SU-DHL-6 (cell line): ENCODE results near the gene VAC14.

Experiments
- EZH2phosphoT487 ChIP-seq: fragments of 200-600 bp; sonication (generic), shearing (Covaris generic); conservative IDR thresholded peaks from 2 replicates; pipeline ENCODE4 v1.6.1; 2018; ENCODE audit warnings: mild to moderate bottlenecking, antibody characterized with exemption, low read length, moderate library complexity, mixed read lengths
- TF ChIP-seq, protein P1 (sequence below): fragments of 200-600 bp; sonication (generic); IDR thresholded peaks from one replicate; pipeline ENCODE4 v1.5.1; 2017; ENCODE audit warnings: antibody characterized with exemption, mild to moderate bottlenecking, low read length, moderate library complexity; ENCODE audit not compliant: insufficient read depth, poor library complexity, severe bottlenecking

DNA sequence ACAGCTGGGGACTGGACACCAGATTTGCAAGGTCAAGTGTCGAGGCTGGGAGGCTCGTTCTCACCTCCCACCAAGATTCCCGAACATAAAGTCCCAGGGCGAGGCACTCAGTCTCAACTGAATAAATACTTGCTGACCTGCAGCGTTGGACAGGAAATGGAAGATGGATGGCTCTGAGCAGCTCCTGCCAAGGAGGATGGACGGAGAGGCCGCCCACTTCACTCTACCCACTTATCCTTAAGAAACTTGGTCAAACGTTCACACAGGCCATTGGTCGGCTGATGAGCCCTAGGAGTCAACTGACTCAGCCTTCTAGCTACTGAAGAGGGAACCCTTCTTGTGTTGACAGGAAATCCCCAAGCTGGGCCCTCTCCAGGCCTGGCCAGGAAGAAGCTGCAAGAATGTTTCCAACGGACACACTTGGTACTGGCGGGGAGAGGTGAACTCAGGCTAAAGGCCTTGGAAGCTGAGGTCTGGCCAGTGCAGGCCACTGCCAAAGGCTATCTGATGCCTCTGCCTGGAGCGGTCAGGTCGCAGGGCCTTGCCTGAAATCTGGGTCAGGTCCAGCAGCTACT, 50.0 kb downstream of the VAC14 start:
- TF ChIP-seq, protein P1, sequence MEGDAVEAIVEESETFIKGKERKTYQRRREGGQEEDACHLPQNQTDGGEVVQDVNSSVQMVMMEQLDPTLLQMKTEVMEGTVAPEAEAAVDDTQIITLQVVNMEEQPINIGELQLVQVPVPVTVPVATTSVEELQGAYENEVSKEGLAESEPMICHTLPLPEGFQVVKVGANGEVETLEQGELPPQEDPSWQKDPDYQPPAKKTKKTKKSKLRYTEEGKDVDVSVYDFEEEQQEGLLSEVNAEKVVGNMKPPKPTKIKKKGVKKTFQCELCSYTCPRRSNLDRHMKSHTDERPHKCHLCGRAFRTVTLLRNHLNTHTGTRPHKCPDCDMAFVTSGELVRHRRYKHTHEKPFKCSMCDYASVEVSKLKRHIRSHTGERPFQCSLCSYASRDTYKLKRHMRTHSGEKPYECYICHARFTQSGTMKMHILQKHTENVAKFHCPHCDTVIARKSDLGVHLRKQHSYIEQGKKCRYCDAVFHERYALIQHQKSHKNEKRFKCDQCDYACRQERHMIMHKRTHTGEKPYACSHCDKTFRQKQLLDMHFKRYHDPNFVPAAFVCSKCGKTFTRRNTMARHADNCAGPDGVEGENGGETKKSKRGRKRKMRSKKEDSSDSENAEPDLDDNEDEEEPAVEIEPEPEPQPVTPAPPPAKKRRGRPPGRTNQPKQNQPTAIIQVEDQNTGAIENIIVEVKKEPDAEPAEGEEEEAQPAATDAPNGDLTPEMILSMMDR, result no peak
- TF ChIP-seq EZH2phosphoT487, result no peak
